ENCODE data around the gene PDE4DIP. TPM values are rescaled to one million over a fixed set of nuclear protein-coding genes. Genes with fewer than 3 reads are reported as not detected.
A peak's percentile ranks its signal among the peaks of the same experiment; 100 is the strongest.
"Not testable (repeated sequence)": the region's sequence is repeated elsewhere in the genome, so short reads cannot be mapped to it uniquely, and the experiment has no call there.

The PDE4DIP gene
- total RNA-seq, 4 donors from 2014 or later = 630 to 1,712 (median 1,308) TPM

DNA sequence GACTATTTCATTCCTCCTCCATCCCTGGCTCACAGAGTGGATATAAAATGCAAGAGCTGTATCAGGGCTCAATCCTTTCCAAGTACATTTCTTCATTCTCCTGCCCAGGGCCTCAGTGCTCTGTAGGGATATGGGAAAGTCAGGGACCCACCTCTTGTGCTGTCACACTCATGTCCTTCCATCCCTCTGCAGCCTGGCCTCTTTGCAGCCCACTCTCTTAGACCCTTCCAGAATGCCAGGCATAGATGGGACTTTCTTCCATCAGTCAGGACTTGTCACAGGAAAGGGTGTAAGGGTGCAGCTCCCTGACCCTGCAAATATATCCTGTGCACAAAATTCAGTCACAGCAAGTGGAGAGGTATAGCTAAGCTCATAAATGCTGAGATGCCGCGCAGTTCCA lies 172.4 kb downstream of the PDE4DIP start:
- H3K4me1 ChIP-seq; intact Hi-C loops (cut with DNase I; ENCODE audit: low total_unique reads); H3K27me3 ChIP-seq; DNase-seq; H3K9me3 ChIP-seq; H3K27ac ChIP-seq; ATAC-seq; in situ Hi-C loops (cut with MboI; ENCODE audit: low sequenced_read_pairs in 4 of 4); H3K4me3 ChIP-seq: not testable (repeated sequence)
- H3K36me3 ChIP-seq = peaks cover 0 to 13% of the 10 kb centered on the region in 2 donors

DNA sequence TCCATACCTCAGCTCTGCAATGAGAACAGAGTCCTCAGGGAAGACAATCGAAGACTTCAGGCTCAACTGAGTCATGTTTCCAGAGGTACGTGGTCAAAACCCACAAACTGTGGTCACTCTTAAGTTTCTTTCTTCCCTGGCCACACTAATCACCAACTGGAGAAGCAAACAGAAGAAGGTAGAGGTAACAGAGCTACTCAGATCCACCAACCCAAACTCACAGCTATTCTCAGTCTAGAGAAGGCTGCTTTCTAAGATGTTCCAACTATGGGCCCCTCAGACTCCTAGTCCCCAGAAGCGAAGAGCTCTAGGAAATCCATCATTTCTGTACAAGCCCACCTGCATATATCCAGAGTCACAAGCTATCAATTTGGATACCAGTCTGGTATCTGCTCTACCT lies 174.3 kb downstream of the PDE4DIP start:
- H3K4me1 ChIP-seq; H3K4me3 ChIP-seq; H3K27ac ChIP-seq; DNase-seq; H3K27me3 ChIP-seq; in situ Hi-C loops (cut with MboI; ENCODE audit: low sequenced_read_pairs in 4 of 4); intact Hi-C loops (cut with DNase I; ENCODE audit: low total_unique reads); ATAC-seq; H3K9me3 ChIP-seq: not testable (repeated sequence)
- H3K36me3 ChIP-seq = peaks cover 0 to 13% of the 10 kb centered on the region in 2 donors

DNA sequence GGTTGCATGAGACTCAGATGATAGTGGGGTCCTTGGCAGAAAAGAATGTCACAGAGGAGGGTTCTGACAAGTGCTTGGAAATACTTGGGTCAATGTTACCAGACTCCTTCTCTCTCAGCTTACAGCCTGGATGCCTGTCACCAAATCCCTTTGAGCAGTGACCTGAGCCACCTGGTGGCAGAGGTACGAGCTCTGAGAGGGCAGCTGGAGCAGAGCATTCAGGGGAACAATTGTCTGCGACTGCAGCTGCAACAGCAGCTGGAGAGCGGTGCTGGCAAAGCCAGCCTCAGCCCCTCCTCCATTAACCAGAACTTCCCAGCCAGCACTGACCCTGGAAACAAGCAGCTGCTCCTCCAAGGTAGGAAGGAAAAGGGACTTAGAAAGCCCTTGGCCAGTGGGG lies 180.1 kb downstream of the PDE4DIP start:
- in situ Hi-C loops (cut with MboI; ENCODE audit: low sequenced_read_pairs in 4 of 4); H3K4me1 ChIP-seq; H3K9me3 ChIP-seq; ATAC-seq; DNase-seq; H3K27ac ChIP-seq; H3K27me3 ChIP-seq; H3K36me3 ChIP-seq; H3K4me3 ChIP-seq; intact Hi-C loops (cut with DNase I; ENCODE audit: low total_unique reads): not testable (repeated sequence)

GRCh38 chr1:149033916-149034315 lies 189.7 kb downstream of the PDE4DIP start:
- H3K27me3 ChIP-seq; H3K4me1 ChIP-seq; H3K27ac ChIP-seq; in situ Hi-C loops (cut with MboI; ENCODE audit: low sequenced_read_pairs in 4 of 4); H3K9me3 ChIP-seq; H3K4me3 ChIP-seq; DNase-seq; intact Hi-C loops (cut with DNase I; ENCODE audit: low total_unique reads); H3K36me3 ChIP-seq: not testable (repeated sequence)
- peak; percentile 26 to 58 for ATAC-seq

DNA sequence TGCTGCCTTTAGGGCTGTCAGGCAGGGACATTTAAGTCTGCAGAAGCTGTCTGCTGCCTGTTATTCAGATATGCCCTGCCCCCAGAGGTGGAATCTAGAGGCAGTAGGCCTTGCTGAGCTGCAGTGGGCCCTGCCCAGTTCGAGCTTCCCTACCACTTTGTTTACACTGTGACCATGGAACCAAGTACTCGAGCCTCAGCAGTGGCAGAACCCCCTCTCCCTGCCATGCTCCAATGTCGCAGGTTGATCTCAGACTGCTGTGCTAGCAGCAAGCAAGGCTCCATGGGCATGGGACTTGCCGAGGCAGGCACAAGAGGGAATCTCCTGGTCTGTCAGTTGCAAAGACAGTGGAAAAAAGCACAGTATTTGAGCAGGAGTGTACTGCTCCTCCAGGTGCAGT lies 198.8 kb downstream of the PDE4DIP start:
- H3K4me3 ChIP-seq; ATAC-seq; intact Hi-C loops (cut with DNase I; ENCODE audit: low total_unique reads); in situ Hi-C loops (cut with MboI; ENCODE audit: low sequenced_read_pairs in 4 of 4); H3K27me3 ChIP-seq; H3K9me3 ChIP-seq; DNase-seq; H3K36me3 ChIP-seq: not testable (repeated sequence)
- peaks cover 3 to 11% of the 10 kb centered on the region in 2 donors for H3K4me1 ChIP-seq
- H3K27ac ChIP-seq = peak overlapping the region in 3 of 4 donors; percentile 43 to 54 (median 46)

DNA sequence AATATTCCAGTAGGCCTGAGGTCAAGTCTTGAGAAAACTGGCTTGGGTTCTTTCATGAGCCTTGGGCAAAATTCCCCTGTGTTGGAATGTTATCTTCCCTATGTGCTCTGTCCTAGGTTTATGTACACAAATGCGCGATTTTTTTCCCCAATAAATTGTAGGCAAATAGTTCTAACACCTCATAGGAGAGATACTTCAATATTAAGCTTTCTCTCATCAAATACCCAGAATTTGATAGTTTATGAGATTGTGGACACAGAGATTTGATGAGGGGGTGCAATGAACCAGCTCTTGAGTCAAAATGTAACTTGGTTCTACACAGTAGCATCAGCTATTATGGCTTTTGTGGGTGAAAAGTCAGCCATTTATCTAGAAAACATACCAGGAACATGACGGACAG lies 220.4 kb downstream of the PDE4DIP start:
- intact Hi-C loops (cut with DNase I; ENCODE audit: low total_unique reads); H3K4me3 ChIP-seq; in situ Hi-C loops (cut with MboI; ENCODE audit: low sequenced_read_pairs in 4 of 4); H3K4me1 ChIP-seq; H3K27ac ChIP-seq; DNase-seq; H3K36me3 ChIP-seq; H3K27me3 ChIP-seq; ATAC-seq; H3K9me3 ChIP-seq: not testable (repeated sequence)

DNA sequence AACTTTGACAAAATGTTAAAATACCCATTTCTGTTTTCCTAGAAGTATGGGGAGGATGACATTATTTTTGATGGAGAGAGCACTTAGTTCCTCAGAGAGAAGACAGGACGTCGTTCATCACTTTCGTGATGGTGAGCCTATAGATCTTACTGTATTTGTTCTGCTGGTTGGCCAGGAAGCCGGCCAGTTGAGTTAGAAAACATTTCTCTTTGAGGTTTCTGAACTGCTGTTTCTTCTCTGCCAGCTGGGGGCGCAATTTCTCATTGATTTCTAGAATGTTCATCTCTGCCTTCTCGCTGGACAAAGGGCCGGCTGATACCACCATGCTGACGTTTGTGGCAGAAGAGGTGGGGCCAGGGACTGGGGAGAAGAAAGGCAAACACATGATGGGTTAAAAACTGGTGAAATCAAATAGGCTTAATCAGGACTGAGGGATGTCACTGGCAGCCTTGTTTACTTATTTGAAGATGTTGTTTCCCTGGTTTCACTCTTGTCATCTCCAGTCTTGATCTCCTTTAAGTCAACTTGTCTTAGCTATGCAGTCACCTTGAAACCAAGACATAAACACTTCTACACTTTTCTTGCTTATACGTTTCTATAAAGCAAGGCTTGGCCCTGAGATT lies 231.4 kb downstream of the PDE4DIP start:
- H3K9me3 ChIP-seq; intact Hi-C loops (cut with DNase I; ENCODE audit: low total_unique reads): not testable (repeated sequence)

More for the DNA sequence above, 231.4 kb downstream of the PDE4DIP start:
- in situ Hi-C loops (cut with MboI; ENCODE audit: low sequenced_read_pairs in 4 of 4); H3K4me3 ChIP-seq; H3K27me3 ChIP-seq; DNase-seq; ATAC-seq; H3K4me1 ChIP-seq; H3K36me3 ChIP-seq; H3K27ac ChIP-seq: not testable (repeated sequence)

Other genes starting within 250 kb of the PDE4DIP start
- 10 to 100 TPM in 2 of 4 donors, 1 to 10 TPM in 2; 6.9 to 25.3 (median 10.1) TPM for gene NBPF14, start 248.4 kb upstream of the PDE4DIP start, total RNA-seq
- 100 to 1,000 TPM in 1 of 4 donors, 10 to 100 TPM in 2, 1 to 10 TPM in 1; 6.1 to 279 (median 22.6) TPM for gene NUDT4B, start 95.7 kb upstream of the PDE4DIP start, total RNA-seq